GM20000 (cell line): ENCODE measurements around the gene ZNF664.

ENCODE experiments used
- DNase-seq: peaks from one replicate; pipeline ENCODE4 v3.0.0; 2012; ENCODE audit warnings: low spot score
- CTCF ChIP-seq: IDR thresholded peaks from 2 replicates; pipeline ENCODE4 v1.5.1; 2012; ENCODE audit warnings: mild to moderate bottlenecking, control low read depth; ENCODE audit errors: extremely low read depth, missing control alignments

The ZNF664 gene

DNA sequence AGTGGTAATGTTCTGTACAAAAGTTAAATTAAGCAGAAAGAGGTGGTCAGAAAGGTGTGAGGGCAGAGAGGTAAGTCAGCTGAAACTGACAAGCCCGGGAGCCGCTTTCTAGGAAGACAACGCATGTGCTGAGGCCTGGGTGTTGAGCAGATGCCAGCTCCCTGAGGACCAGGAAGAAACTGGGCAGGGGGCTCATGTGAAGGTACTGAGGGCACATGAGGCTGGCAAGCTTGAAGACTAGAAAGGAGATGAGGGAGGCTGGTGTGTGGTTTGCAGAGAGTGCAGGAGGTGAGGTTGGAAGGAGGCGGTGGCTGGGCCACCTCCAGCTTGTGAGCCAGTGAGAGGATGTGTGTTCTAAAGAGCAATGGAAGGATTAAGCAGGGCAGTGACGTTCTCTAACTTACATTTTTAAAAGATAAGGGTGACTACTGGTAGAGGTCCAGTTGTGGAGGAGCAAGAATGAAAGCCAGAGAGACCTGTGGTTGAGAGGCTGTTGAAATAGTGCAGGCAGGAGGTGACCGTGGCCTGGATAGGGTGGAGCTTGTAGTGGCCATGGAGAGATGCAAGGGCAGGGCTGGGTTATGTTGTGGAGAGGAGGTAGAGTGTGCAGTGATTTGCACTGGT lies 29.1 kb downstream of the ZNF664 start:
- no peak for DNase-seq
- TF ChIP-seq CTCF: no peak

- no peak for DNase-seq
- no peak for TF ChIP-seq CTCF
Measured at GRCh38 chr12:124002654-124003053, 29.6 kb downstream of the ZNF664 start.

DNA sequence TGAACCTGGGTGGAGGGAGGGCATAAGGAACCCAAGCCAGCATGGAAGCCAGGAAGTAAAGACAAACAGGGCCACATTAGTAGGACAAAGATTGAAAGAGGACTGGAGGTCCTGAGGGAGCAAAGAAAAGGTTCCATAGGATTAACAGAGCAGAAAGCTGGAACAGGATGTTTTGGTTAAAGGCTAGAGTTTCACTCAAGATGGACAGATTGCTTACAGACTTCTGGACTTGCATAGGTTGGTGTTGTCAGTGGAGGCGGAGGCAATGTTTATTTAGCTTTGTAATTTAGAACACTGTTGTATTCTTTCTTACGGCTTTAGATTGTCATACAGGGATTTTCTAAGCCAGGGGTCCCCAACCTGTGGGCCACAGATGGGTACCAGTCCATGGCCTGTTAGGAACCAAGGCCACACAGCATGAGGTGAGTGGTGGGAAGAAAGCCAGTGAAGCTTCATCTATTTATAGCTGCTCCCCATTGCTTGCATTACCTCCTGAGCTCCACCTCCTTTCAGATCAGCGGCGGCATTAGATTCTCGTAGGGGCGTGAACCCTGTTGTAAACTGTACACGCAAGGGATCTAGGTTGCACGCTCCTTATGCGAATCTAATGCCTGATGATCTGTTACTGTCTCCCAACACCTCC lies 31.3 kb downstream of the ZNF664 start:
- DNase-seq: no peak
- TF ChIP-seq CTCF: no peak

DNA sequence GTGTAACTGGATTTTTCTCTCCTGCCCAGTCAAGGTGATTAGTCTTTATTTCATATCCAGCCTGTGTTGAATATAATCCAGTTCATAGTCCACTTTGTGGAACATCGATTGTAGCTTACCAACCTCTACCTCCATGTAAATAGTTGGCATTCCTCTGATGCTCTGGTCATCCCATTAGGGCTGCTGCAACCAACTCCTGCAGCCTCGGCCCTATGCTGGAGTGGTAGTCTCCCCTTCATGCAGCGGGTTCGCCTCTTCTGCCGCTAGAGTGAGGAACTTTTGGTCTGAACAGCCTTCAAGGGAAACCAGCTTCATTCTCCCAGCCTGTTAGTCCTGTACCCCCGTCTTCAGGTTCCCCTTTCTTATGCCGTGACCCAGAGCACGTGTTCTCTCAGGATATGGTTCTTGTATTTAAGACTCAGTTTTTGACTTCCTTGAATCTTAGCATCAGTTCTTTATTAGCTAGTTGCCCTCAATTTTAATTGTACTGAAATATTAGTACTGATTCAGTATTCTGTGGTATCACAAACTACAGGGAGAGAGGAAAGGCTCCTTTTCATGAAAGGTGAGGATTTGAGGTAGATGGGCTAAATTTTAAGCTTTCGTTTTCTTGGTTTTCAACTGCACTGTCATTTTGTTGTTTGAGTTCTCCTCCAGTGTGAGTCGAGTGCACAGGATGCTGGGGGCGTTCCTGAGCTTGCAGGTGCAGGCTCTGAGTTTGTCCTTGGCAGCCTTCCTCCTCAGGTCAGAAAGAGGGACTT lies 33.2 kb downstream of the ZNF664 start:
- peak; percentile 65 for DNase-seq
- TF ChIP-seq CTCF: no peak

- no peak for DNase-seq
Measured at GRCh38 chr12:124006846-124007713, 34.1 kb downstream of the ZNF664 start.

GRCh38 chr12:124007826-124008570 lies 35.0 kb downstream of the ZNF664 start:
- no peak for TF ChIP-seq CTCF
- peak; percentile 20 for DNase-seq

More at GRCh38 chr12:124006846-124007713, 34.1 kb downstream of the ZNF664 start:
- no peak for TF ChIP-seq CTCF
